GM06990 (cell line): Measurements from ENCODE around the gene PPP4R2.

ENCODE experiments used
- DNase-seq: peaks from one replicate; pipeline ENCODE4 v3.0.0-alpha.2; 2011; ENCODE audit not compliant: insufficient read length; ENCODE audit errors: extremely low read depth
- H3K27me3 ChIP-seq: replicated peaks from 2 replicates; pipeline ENCODE4 v1.6.0; 2011; ENCODE audit warnings: low read length; ENCODE audit not compliant: control insufficient read depth, insufficient read depth
- H3K36me3 ChIP-seq: 2 replicates; pipeline ENCODE4 v1.5.1; 2011; ENCODE audit warnings: low read length; ENCODE audit not compliant: control insufficient read depth, insufficient read depth
- H3K4me3 ChIP-seq: replicated peaks from 2 replicates; pipeline ENCODE4 v1.5.1; 2011; ENCODE audit warnings: low read depth, mild to moderate bottlenecking, control low read depth, low read length
- TF ChIP-seq, protein P1 (sequence below): IDR thresholded peaks from 2 replicates; pipeline ENCODE4 v1.5.1; 2011; ENCODE audit warnings: low read length, control low read depth, mild to moderate bottlenecking, inconsistent platforms; ENCODE audit not compliant: insufficient read depth, poor library complexity, severe bottlenecking

PPP4R2 gene

DNA sequence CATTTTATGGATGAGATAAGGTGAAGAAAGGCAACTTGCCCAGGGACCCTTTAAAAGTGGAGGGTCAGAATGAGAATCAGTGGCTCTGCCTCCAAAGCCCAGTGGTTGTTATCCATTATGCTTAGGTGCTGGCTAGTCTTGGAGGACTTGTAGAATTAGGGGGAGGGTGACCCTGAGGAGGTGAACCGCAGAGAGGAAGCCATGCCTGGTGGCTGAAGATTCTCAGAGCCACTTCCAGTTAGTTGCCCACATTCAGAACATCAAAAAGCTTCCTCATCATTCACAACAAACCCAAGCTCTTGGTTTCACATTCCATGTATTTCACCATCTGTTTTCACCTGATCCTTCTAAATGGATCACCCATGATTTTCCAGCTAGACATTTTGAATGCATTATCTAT, 76.0 kb downstream of the PPP4R2 start:
- TF ChIP-seq, protein P1, sequence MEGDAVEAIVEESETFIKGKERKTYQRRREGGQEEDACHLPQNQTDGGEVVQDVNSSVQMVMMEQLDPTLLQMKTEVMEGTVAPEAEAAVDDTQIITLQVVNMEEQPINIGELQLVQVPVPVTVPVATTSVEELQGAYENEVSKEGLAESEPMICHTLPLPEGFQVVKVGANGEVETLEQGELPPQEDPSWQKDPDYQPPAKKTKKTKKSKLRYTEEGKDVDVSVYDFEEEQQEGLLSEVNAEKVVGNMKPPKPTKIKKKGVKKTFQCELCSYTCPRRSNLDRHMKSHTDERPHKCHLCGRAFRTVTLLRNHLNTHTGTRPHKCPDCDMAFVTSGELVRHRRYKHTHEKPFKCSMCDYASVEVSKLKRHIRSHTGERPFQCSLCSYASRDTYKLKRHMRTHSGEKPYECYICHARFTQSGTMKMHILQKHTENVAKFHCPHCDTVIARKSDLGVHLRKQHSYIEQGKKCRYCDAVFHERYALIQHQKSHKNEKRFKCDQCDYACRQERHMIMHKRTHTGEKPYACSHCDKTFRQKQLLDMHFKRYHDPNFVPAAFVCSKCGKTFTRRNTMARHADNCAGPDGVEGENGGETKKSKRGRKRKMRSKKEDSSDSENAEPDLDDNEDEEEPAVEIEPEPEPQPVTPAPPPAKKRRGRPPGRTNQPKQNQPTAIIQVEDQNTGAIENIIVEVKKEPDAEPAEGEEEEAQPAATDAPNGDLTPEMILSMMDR = no peak
- no peak for DNase-seq
- H3K27me3 ChIP-seq = no peaks in the 10 kb centered on the region
- no peaks in the 10 kb centered on the region for H3K36me3 ChIP-seq
- no peak overlapping the region for H3K4me3 ChIP-seq

GRCh38 chr3:73073091-73073707, 76.6 kb downstream of the PPP4R2 start:
- no peaks in the 10 kb centered on the region for H3K27me3 ChIP-seq
- no peak overlapping the region for H3K4me3 ChIP-seq
- no peak for DNase-seq
- H3K36me3 ChIP-seq = no peaks in the 10 kb centered on the region
- TF ChIP-seq, protein P1 = no peak

DNA sequence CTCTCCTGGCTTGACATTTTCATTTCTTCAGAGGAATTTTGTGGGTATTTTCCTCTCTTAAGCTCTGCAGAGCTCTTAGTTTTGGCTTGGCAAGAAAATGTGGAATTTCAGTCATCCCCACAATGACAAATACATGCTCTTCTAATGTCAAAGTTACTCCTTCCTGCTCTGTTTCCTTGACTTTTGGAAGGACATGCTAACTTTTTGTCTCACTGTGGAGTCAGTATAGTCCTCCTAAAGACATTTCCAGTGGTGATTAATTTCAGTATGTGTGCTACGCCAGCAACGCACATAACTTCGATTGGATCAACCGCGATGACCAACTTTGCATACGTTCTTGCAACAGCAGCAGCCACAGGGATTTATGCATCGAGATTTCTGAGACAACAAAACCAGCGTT, 78.2 kb downstream of the PPP4R2 start:
- no peak overlapping the region for H3K4me3 ChIP-seq
- no peak for DNase-seq
- TF ChIP-seq, protein P1 = no peak
- H3K36me3 ChIP-seq = no peaks in the 10 kb centered on the region
- no peaks in the 10 kb centered on the region for H3K27me3 ChIP-seq

- Histone ChIP-seq H3K36me3 (no peaks in the 10 kb centered on the region), H3K4me3 (no peak overlapping the region), H3K27me3 (no peaks in the 10 kb centered on the region)
- DNase-seq = no peak
- TF ChIP-seq, protein P1 = no peak
Observed at GRCh38 chr3:73080216-73080966, 83.8 kb downstream of the PPP4R2 start.

DNA sequence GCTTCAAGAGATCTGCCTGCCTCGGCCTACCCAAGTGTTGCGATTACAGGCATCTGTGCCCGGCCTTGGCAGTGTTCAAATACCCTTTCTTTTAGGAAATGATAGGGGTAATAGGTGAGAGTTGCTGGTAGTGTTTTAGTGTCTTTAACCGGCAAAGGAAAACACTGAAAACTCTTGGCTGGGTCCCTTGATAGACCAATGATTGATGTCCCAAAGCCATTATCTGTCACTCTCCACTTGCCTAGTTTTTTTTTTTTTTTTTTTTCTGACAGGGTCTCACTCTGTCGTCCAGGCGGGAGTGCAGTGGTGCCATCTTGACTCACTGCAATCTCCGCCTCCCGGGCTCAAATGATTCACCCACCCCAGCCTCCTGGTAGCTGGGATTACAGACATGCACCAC, 84.5 kb downstream of the PPP4R2 start:
- no peaks in the 10 kb centered on the region for H3K27me3 ChIP-seq
- no peaks in the 10 kb centered on the region for H3K36me3 ChIP-seq
- no peak overlapping the region for H3K4me3 ChIP-seq
- TF ChIP-seq, protein P1 = no peak
- DNase-seq = no peak
